Measurements from ENCODE around the gene FOXD4L6.
"Not testable (repeated sequence)": the region's sequence is repeated elsewhere in the genome, so short reads cannot be mapped to it uniquely, and the experiment has no call there.

The FOXD4L6 gene

DNA sequence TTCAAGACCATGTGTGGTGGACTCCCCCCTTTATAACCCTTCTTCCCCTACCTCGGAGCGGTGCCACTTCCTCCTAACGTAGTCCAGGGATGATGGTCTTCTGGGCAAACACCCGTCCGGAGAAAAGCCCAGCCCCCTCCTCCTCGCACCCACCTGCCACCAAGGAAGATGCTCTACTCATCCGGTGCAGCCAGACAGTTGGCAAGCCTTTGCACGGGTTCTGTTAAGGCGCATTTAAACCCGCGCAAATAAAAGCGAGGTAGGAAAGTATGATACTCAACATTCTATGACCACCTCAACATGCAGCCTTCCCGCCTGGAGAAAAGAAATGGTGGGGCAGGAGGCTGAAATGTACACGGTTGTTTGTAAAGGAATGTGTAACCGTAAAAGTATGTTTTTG, at the start of gene FOXD4L6:
TSS of gene FOXD4L6 (minus strand) at position 101 of the 400 bp plus-strand sequence. CDS start 298 bp downstream, outside the sequence.
- H3K27me3 ChIP-seq; H3K4me3 ChIP-seq; intact Hi-C loops (cut with DNase I; ENCODE audit: low total_unique reads); H3K27ac ChIP-seq; H3K9me3 ChIP-seq; H3K36me3 ChIP-seq; H3K4me1 ChIP-seq; DNase-seq: not testable (repeated sequence)

GRCh38 chr9:41174994-41175393, 46.5 kb upstream of the FOXD4L6 start:
- DNase-seq; H3K36me3 ChIP-seq; H3K27me3 ChIP-seq; H3K9me3 ChIP-seq; H3K27ac ChIP-seq; H3K4me1 ChIP-seq; intact Hi-C loops (cut with DNase I; ENCODE audit: low total_unique reads); H3K4me3 ChIP-seq: not testable (repeated sequence)

DNA sequence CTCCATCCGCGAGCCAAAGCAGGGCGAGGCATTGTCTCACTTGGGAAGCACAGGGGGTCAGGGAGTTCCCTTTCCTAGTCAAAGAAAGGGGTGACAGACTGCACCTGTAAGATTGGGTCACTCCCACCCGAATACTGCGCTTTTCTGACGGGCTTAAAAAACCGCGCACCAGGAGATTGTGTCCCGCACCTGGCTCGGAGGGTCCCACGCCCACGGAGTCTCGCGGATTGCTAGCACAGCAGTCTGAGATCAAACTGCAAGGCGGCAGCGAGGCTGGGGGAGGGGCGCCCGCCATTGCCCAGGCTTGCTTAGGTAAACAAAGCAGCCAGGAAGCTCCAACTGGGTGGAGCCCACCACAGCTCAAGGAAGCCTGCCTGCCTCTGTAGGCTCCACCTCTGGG, 21.6 kb upstream of the FOXD4L6 start:
- H3K9me3 ChIP-seq; H3K36me3 ChIP-seq; H3K4me3 ChIP-seq; H3K27me3 ChIP-seq; intact Hi-C loops (cut with DNase I; ENCODE audit: low total_unique reads); DNase-seq; H3K4me1 ChIP-seq; H3K27ac ChIP-seq: not testable (repeated sequence)

DNA sequence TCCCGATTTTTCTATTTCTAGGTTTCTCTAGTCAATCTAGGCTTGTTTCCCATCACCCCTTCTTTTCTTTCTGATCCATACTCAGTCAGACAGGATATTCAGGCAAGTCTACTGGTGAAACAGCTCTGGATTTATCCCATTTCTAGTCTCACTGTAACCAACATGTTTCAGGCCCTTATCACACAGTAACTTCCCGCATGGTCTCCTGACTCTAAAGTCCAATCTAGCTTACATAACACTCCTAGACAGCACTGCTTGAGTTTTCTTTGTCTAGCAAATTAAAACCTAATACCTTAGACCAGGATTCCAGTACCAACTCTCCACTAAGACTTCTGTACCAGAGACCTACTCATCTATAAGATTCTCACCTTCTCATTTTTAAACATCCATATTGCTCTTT, 13.4 kb upstream of the FOXD4L6 start:
- intact Hi-C loops (cut with DNase I; ENCODE audit: low total_unique reads); H3K27ac ChIP-seq; H3K36me3 ChIP-seq; H3K4me1 ChIP-seq; H3K9me3 ChIP-seq; H3K4me3 ChIP-seq; DNase-seq; H3K27me3 ChIP-seq: not testable (repeated sequence)

DNA sequence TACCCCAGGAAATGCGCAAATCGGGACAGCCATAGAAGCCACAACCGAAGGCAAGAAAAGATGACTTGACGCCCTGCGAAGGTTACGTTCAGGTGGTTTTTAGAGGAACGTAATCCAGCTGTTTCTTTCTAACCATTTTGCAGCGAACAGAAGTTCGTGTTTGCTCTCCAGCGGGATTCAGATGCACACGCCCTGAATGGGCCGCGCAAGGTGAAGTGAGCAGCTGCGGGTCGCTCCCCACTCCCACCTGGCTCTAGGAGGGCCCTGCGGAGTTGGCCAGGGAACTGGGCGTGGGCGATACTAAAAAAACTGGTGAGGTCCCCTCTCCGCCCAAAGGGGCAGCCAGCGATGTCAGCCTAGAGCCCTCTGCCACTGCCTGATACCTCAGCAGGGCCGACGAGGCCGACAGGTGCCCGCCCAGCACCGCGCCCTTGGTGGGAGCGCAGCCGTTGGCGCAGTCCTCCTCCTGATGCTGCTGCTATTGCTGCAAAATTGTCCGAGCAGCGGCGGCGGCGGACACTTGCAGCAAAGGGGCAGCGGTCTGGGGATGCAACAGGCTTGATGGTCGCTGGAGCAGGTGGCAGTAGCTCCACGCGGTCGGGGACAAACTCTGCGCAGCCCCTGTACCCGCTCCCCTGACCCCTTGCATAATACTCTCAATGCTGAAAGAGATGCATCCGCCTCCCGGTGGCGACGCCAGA, 1.6 kb downstream of the FOXD4L6 start:
- H3K4me1 ChIP-seq; H3K4me3 ChIP-seq; DNase-seq; H3K27me3 ChIP-seq; H3K9me3 ChIP-seq; H3K36me3 ChIP-seq; intact Hi-C loops (cut with DNase I; ENCODE audit: low total_unique reads); H3K27ac ChIP-seq: not testable (repeated sequence)

- H3K4me1 ChIP-seq; intact Hi-C loops (cut with DNase I; ENCODE audit: low total_unique reads); H3K9me3 ChIP-seq; H3K27ac ChIP-seq; H3K36me3 ChIP-seq; H3K4me3 ChIP-seq; H3K27me3 ChIP-seq; DNase-seq: not testable (repeated sequence)
These were observed 2.5 kb downstream of the FOXD4L6 start for GRCh38 chr9:41125936-41126335.

GRCh38 chr9:41125109-41125658, 3.3 kb downstream of the FOXD4L6 start:
- H3K4me1 ChIP-seq; H3K4me3 ChIP-seq; H3K27me3 ChIP-seq; H3K27ac ChIP-seq; H3K36me3 ChIP-seq; intact Hi-C loops (cut with DNase I; ENCODE audit: low total_unique reads); DNase-seq; H3K9me3 ChIP-seq: not testable (repeated sequence)

DNA sequence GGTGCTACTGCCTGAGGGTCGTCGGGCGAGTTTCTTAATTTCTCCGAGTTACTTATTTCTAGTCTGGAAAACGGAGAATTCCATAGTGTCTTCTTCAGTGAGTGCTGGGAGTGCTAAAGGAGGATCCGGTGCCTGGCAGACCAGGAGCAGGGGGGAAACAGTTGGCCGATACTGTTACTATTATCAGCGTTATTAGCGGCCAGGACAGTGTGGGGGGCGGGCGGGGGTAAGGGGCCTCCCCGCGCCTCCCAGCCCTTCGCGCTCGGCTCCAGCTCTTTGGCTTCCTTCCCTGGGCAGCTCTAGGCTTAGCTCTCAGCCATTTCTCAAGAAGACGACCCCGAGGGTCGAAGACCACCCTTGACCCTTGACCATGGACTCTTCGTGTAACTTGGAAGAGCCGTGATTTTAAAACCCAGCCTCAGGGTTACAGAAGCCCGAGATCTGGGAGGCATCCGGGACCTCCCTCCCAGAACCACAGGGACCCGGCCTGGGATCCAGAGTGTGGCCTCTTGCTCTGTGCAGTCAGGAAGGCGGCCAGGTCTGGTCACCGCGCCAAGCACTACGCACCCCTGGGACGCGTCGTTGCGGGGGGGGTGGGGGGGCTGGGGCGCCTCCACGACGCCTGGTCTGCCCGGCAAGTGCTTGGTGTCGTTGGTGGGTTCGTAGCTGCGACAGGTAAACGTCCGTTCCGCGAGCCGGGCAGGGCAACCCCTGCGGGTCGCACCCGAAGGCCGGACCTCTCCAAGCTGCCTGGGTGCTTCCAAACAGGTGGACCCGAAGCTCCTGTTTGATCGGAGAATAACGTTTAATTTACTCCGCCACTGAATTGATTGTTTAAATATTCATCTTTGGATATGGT, 4.0 kb downstream of the FOXD4L6 start:
- H3K27ac ChIP-seq; H3K9me3 ChIP-seq; H3K4me1 ChIP-seq; H3K27me3 ChIP-seq; H3K36me3 ChIP-seq; DNase-seq; intact Hi-C loops (cut with DNase I; ENCODE audit: low total_unique reads); H3K4me3 ChIP-seq: not testable (repeated sequence)

DNA sequence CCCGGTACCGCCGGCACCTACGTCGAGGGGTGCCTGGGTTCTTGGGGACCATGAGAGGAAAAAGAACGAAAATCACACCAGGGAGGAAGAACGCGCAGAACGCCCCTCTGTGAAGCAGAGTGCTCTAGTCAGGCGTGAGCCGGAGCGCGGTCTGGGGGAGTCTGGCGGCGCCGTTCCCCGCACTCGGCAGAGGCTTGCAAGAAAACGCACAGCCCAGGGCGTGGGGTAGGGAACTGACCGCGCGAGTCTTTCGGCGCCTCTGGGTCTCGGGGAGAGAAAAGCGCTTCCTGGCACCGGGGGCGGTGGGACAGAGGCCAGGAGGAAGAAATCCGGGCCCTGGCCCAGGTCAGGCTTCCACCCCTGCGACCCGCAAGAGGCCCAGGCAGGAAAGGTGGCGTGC, 4.7 kb downstream of the FOXD4L6 start:
- H3K36me3 ChIP-seq; H3K4me1 ChIP-seq; intact Hi-C loops (cut with DNase I; ENCODE audit: low total_unique reads); H3K4me3 ChIP-seq; DNase-seq; H3K27me3 ChIP-seq; H3K9me3 ChIP-seq; H3K27ac ChIP-seq: not testable (repeated sequence)

DNA sequence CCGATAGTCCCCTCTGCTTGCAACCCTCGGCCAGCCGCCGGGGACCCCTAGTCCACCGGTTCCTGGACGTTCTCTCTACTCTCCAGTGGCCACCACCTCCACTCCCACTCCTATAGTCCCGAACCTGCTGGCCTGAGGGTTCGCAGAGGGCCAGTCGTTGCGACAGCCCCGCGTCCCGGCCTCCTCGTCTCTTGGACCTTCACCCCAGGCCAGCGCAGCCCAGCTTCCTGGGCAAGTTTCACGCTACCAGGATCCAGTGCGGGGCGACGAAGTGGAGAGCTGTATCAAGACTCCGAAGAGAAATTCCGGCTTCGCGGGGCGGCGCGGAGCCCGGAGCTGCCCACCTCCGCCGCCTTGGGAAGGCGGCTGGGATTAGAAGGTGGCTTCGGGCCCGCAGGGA, 5.1 kb downstream of the FOXD4L6 start:
- H3K27ac ChIP-seq; H3K9me3 ChIP-seq; DNase-seq; H3K4me3 ChIP-seq; H3K27me3 ChIP-seq; intact Hi-C loops (cut with DNase I; ENCODE audit: low total_unique reads); H3K4me1 ChIP-seq; H3K36me3 ChIP-seq: not testable (repeated sequence)

- H3K9me3 ChIP-seq; intact Hi-C loops (cut with DNase I; ENCODE audit: low total_unique reads); DNase-seq; H3K27ac ChIP-seq; H3K4me1 ChIP-seq; H3K36me3 ChIP-seq; H3K27me3 ChIP-seq; H3K4me3 ChIP-seq: not testable (repeated sequence)
These were observed 7.8 kb downstream of the FOXD4L6 start for GRCh38 chr9:41120696-41121095.

DNA sequence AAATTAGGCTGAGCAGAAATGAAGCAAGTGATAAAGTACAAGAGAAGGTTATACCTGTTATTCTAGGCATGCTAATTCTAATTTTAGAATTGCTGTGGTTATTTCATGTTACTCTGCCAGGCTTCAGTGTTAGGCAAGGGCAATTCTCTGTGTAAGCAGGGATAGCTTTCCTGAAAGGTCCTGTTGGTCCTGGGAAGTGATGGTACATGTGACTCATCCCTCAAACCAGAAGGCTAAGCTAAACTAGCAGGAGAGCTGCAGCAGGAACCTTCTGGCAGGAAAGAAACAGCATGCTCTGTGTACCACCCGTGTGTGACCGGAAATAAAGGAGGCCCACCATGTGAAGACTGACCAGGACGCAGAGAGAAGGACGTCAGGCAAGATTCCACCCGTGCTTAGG, 8.8 kb downstream of the FOXD4L6 start:
- H3K36me3 ChIP-seq; H3K27ac ChIP-seq; H3K4me3 ChIP-seq; H3K4me1 ChIP-seq; H3K27me3 ChIP-seq; DNase-seq; intact Hi-C loops (cut with DNase I; ENCODE audit: low total_unique reads); H3K9me3 ChIP-seq: not testable (repeated sequence)

DNA sequence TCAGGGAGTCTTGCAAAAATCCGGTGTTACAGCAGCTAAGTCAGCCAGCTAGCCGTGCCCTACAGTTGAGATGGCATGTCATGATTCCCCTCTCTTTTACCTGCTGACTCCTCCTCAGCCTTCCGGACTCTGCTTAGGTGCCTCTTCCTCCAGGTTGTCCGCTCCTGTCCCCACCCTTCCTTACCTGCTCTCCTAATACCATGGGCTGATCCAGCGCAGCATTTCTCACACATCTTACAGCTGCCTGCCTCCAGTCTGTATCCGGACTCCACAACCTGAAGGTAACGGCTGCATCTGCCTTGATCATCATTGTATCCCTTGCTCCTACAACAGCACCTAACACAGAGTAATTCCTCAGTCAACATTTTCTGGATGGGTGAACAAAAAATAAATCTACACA, 9.2 kb downstream of the FOXD4L6 start:
- DNase-seq, H3K4me1 ChIP-seq, H3K27me3 ChIP-seq: not testable (repeated sequence)

DNA sequence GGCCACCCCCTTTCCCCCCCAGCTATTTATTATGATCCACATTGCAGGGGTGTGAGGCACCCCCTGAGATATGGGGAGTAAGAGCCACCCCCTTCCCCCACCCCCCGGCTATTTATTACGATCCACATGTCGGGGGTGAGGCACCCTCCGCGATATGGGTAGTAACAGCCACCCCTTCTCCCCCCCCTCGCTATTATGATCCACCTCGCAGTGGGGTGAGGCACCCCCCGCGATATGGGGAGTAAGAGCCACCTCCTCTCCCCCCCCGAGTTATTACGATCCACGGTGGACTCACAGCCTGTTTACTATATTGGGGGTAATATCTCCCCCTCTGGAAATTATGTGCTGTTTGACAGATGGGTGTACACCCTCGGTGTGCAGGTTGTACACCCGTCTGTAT, 15.1 kb downstream of the FOXD4L6 start:
- DNase-seq; H3K27me3 ChIP-seq; H3K4me3 ChIP-seq; H3K27ac ChIP-seq; intact Hi-C loops (cut with DNase I; ENCODE audit: low total_unique reads); H3K9me3 ChIP-seq; H3K36me3 ChIP-seq; H3K4me1 ChIP-seq: not testable (repeated sequence)

More for the DNA sequence above, 9.2 kb downstream of the FOXD4L6 start:
- H3K36me3 ChIP-seq; H3K4me3 ChIP-seq; H3K9me3 ChIP-seq; H3K27ac ChIP-seq; intact Hi-C loops (cut with DNase I; ENCODE audit: low total_unique reads): not testable (repeated sequence)

Data from tibial artery (tissue), 4 donors.